Keratinocyte (primary cell): ENCODE measurements around the gene NSUN2. TPM values are rescaled to one million over a fixed set of nuclear protein-coding genes. Genes with fewer than 3 reads are reported as not detected.

Experiments
- DNase-seq: peaks from one replicate; pipeline ENCODE4 v3.0.0-alpha.2; 2011; ENCODE audit warnings: low read depth, missing footprints, low spot score
- FAIRE-seq: peaks from 2 replicates; lab custom pipeline; 2011; peaks lifted over from hg19 to GRCh38; lab: Jason Lieb, UNC
- H2AFZ ChIP-seq: 2 replicates; pipeline ENCODE4 v1.6.0; 2012; ENCODE audit warnings: low read length, control low read depth, inconsistent platforms; ENCODE audit not compliant: control insufficient read depth
- H3K27ac ChIP-seq: 2 replicates; pipeline ENCODE4 v1.5.1; 2011; ENCODE audit warnings: low read length; ENCODE audit not compliant: control insufficient read depth, insufficient read depth
- H3K27me3 ChIP-seq: 3 replicates; pipeline ENCODE4 v1.6.0; 2011; ENCODE audit warnings: low read length; ENCODE audit not compliant: control insufficient read depth, insufficient read depth; ENCODE audit errors: extremely low read depth
- H3K36me3 ChIP-seq, 2 experiments: 2 replicates in 1 of 2; 3 replicates in 1 of 2; pipeline ENCODE4 v1.5.1; 2011; ENCODE audit warnings: low read length in 2 of 2, mild to moderate bottlenecking in 1 of 2; ENCODE audit not compliant: control insufficient read depth in 2 of 2, insufficient read depth in 2 of 2; ENCODE audit errors: extremely low read depth in 1 of 2
- H3K4me1 ChIP-seq: 3 replicates; pipeline ENCODE4 v1.5.1; 2011; ENCODE audit warnings: low read length; ENCODE audit not compliant: control insufficient read depth, insufficient read depth; ENCODE audit errors: extremely low read depth
- H3K4me2 ChIP-seq: 3 replicates; pipeline ENCODE4 v1.6.0; 2011; ENCODE audit warnings: low read depth, low read length; ENCODE audit not compliant: control insufficient read depth, insufficient read depth; ENCODE audit errors: extremely low read depth
- H3K4me3 ChIP-seq, 3 experiments: fragments of 200-600 bp in 1 of 3; sonication (generic) in 1 of 3; 2 replicates in 2 of 3; 3 replicates in 1 of 3; pipeline ENCODE4 v1.5.1; 2011 to 2016; ENCODE audit warnings: low read length in 3 of 3, mild to moderate bottlenecking in 3 of 3, control low read depth in 2 of 3, inconsistent platforms in 1 of 3, low read depth in 1 of 3, mixed read lengths in 1 of 3, mixed run types in 1 of 3, moderate library complexity in 1 of 3; ENCODE audit not compliant: control insufficient read depth in 2 of 3, insufficient read depth in 2 of 3; ENCODE audit errors: extremely low read depth in 1 of 3
- H3K79me2 ChIP-seq: 2 replicates; pipeline ENCODE4 v1.6.0; 2012; ENCODE audit warnings: low read length; ENCODE audit not compliant: control insufficient read depth, insufficient read depth
- H3K9ac ChIP-seq: 3 replicates; pipeline ENCODE4 v1.6.0; 2011; ENCODE audit warnings: low read length; ENCODE audit not compliant: control insufficient read depth, insufficient read depth; ENCODE audit errors: extremely low read depth
- H3K9me1 ChIP-seq: 3 replicates; pipeline ENCODE4 v1.6.0; 2011; ENCODE audit warnings: low read length; ENCODE audit not compliant: control insufficient read depth, insufficient read depth; ENCODE audit errors: extremely low read depth
- H3K9me3 ChIP-seq: 2 replicates; pipeline ENCODE4 v1.5.1; 2012; ENCODE audit warnings: low read depth, low read length; ENCODE audit not compliant: control insufficient read depth
- H4K20me1 ChIP-seq: 3 replicates; pipeline ENCODE4 v1.6.0; 2011; ENCODE audit warnings: low read length; ENCODE audit not compliant: control insufficient read depth, insufficient read depth; ENCODE audit errors: extremely low read depth
- CTCF ChIP-seq, 3 experiments: IDR thresholded peaks in 1 of 3; conservative IDR thresholded peaks in 1 of 3; optimal IDR thresholded peaks in 1 of 3; 2 replicates in 2 of 3; 3 replicates in 1 of 3; pipeline versions ENCODE3 to v1.5.1; 2011; ENCODE audit warnings: low read length in 3 of 3, mild to moderate bottlenecking in 3 of 3, moderate library complexity in 2 of 3, control low read depth in 1 of 3, inconsistent platforms in 1 of 3; ENCODE audit not compliant: insufficient read depth in 2 of 3; ENCODE audit errors: extremely low read depth in 1 of 3
- EZH2 ChIP-seq: IDR thresholded peaks from one replicate; pipeline ENCODE4 v1.6.1; 2012; ENCODE audit warnings: inconsistent platforms, mild to moderate bottlenecking, low read length, moderate library complexity
- dilution Hi-C: fragments of 300-500 bp; cut with MboI; formaldehyde crosslinking; loops from one replicate; pipeline ENCODE4 v1.7.0; 2020; ENCODE audit warnings: low sequenced_read_pairs; ENCODE audit not compliant: extremely low pct_ligation_motif_present
- polyA plus RNA-seq, 5 experiments: library from polyadenylated mRNA; depleted of rRNA in 3 of 5; stranded (reverse) in 3 of 5; stranded (forward) in 1 of 5; unstranded in 1 of 5; fragments of >200 nt; gene quantifications; 1 replicate in 1 of 5; 2 replicates in 3 of 5; 3 replicates in 1 of 5; pipeline versions ENCODE4 v1.2.1 to v1.2.3, GENCODE V29; 2011 to 2012; ENCODE audit warnings: missing spikeins in 2 of 5, low read depth in 1 of 5, low replicate concordance in 1 of 5

The NSUN2 gene
- polyA plus RNA-seq, 1 donor (not counting 4 experiments of a cell fraction or from before 2014, with no cell fraction given) = 91.2 TPM

GRCh38 chr5:6584727-6585126 lies 48.1 kb downstream of the NSUN2 start:
- no peak for TF ChIP-seq EZH2
- no peak for TF ChIP-seq CTCF (optimal IDR thresholded peaks at IDR 0.05 in 1 of 3, IDR thresholded peaks at IDR 0.05 in 1 of 3, conservative IDR thresholded peaks at IDR 0.05 in 1 of 3; ENCODE audit: extremely low read depth in 1 of 3, insufficient read depth in 2 of 3, low read length in 3 of 3)
- Histone ChIP-seq H3K4me3 (no peak overlapping the region), H3K27me3 (peaks cover 42% of the 10 kb centered on the region), H4K20me1 (no peaks in the 10 kb centered on the region), H3K9me3 (no peaks in the 10 kb centered on the region), H3K9ac (no peak overlapping the region), H3K4me1 (no peaks in the 10 kb centered on the region), H2AFZ (no peak overlapping the region), H3K36me3 (no peaks in the 10 kb centered on the region), H3K4me2 (no peak overlapping the region), H3K79me2 (no peaks in the 10 kb centered on the region), H3K27ac (no peak overlapping the region), H3K9me1 (no peaks in the 10 kb centered on the region)
- no peak for FAIRE-seq
- no peak for DNase-seq
- dilution Hi-C loops = no loop called here

GRCh38 chr5:6584101-6584645 lies 48.7 kb downstream of the NSUN2 start:
- DNase-seq = no peak
- no peak overlapping the region for H3K4me2 ChIP-seq
- H3K27ac ChIP-seq = no peak overlapping the region

More at GRCh38 chr5:6584101-6584645, 48.7 kb downstream of the NSUN2 start:
- Histone ChIP-seq H4K20me1 (no peaks in the 10 kb centered on the region), H3K4me3 (no peak overlapping the region), H3K36me3 (no peaks in the 10 kb centered on the region), H3K9me3 (no peaks in the 10 kb centered on the region), H3K9me1 (no peaks in the 10 kb centered on the region), H3K27me3 (peaks cover 46% of the 10 kb centered on the region), H2AFZ (no peak overlapping the region), H3K9ac (no peak overlapping the region), H3K4me1 (no peaks in the 10 kb centered on the region), H3K79me2 (no peaks in the 10 kb centered on the region)
- dilution Hi-C loops = no loop called here
- no peak for TF ChIP-seq EZH2
- no peak for TF ChIP-seq CTCF (optimal IDR thresholded peaks at IDR 0.05 in 1 of 3, IDR thresholded peaks at IDR 0.05 in 1 of 3, conservative IDR thresholded peaks at IDR 0.05 in 1 of 3; ENCODE audit: extremely low read depth in 1 of 3, insufficient read depth in 2 of 3, low read length in 3 of 3)
- FAIRE-seq = no peak
